ENCODE results near the gene TMC7.

DNA sequence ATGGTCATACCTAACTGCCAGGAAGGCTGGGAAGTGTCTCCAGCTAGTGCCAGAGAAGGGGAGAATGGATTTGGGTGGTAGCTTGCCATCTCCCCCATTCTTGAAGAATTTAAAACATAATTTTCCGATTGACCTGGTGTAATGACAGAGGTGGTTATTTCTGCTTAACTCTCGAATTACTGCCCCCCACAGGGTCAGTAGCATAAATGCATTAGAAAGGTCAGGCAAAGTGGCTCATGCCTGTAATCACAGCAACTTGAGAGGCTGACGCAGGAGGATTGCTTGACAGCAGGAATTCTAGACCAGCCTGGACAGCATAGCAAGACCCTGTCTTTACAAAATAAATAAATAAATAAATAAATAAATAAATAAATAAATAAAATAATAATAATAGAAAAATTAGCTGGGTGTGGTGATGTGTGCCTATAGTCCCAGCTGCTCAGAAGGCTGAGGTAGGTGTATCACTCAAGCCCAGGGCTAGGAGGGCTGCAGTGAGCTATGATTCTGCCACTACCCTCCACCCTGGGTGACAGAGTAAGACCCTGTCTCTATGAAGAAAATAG lies 27.5 kb downstream of the TMC7 start:
- TF ChIP-seq POLR2AphosphoS5 (IDR thresholded peaks at IDR 0.05; ENCODE audit: low read depth): no peak
- TF ChIP-seq, protein P1, sequence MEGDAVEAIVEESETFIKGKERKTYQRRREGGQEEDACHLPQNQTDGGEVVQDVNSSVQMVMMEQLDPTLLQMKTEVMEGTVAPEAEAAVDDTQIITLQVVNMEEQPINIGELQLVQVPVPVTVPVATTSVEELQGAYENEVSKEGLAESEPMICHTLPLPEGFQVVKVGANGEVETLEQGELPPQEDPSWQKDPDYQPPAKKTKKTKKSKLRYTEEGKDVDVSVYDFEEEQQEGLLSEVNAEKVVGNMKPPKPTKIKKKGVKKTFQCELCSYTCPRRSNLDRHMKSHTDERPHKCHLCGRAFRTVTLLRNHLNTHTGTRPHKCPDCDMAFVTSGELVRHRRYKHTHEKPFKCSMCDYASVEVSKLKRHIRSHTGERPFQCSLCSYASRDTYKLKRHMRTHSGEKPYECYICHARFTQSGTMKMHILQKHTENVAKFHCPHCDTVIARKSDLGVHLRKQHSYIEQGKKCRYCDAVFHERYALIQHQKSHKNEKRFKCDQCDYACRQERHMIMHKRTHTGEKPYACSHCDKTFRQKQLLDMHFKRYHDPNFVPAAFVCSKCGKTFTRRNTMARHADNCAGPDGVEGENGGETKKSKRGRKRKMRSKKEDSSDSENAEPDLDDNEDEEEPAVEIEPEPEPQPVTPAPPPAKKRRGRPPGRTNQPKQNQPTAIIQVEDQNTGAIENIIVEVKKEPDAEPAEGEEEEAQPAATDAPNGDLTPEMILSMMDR (IDR thresholded peaks at IDR 0.05; ENCODE audit: insufficient read depth, low read length): no peak
- TF ChIP-seq, protein P2, sequence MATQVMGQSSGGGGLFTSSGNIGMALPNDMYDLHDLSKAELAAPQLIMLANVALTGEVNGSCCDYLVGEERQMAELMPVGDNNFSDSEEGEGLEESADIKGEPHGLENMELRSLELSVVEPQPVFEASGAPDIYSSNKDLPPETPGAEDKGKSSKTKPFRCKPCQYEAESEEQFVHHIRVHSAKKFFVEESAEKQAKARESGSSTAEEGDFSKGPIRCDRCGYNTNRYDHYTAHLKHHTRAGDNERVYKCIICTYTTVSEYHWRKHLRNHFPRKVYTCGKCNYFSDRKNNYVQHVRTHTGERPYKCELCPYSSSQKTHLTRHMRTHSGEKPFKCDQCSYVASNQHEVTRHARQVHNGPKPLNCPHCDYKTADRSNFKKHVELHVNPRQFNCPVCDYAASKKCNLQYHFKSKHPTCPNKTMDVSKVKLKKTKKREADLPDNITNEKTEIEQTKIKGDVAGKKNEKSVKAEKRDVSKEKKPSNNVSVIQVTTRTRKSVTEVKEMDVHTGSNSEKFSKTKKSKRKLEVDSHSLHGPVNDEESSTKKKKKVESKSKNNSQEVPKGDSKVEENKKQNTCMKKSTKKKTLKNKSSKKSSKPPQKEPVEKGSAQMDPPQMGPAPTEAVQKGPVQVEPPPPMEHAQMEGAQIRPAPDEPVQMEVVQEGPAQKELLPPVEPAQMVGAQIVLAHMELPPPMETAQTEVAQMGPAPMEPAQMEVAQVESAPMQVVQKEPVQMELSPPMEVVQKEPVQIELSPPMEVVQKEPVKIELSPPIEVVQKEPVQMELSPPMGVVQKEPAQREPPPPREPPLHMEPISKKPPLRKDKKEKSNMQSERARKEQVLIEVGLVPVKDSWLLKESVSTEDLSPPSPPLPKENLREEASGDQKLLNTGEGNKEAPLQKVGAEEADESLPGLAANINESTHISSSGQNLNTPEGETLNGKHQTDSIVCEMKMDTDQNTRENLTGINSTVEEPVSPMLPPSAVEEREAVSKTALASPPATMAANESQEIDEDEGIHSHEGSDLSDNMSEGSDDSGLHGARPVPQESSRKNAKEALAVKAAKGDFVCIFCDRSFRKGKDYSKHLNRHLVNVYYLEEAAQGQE (IDR thresholded peaks at IDR 0.05; ENCODE audit: insufficient replicate concordance, low read depth): no peak
